GM23338 (cell line): ENCODE results near the gene CNPY3.

Experiments used
- CREB1 ChIP-seq: fragments of 250-450 bp; sonication (Bioruptor Pico); IDR thresholded peaks from 2 replicates; pipeline ENCODE4 v1.5.0; 2020; ENCODE audit warnings: low read depth, mild to moderate bottlenecking, moderate library complexity
- CTCF ChIP-seq, 2 experiments: fragments of 200-600 bp in 1 of 2; sonication (generic) in 1 of 2; conservative IDR thresholded peaks; 2 replicates each; pipeline versions ENCODE4 v1.5.1 to v1.6.1; 2016 to 2017; ENCODE audit warnings: antibody characterized with exemption in 2 of 2, low read depth in 2 of 2, mild to moderate bottlenecking in 2 of 2, moderate library complexity in 1 of 2
- ETS1 ChIP-seq: IDR thresholded peaks from 2 replicates; pipeline ENCODE4 v1.6.1; 2016; ENCODE audit warnings: antibody characterized with exemption
- EZH2 ChIP-seq: fragments of 200-600 bp; sonication (generic); IDR thresholded peaks from one replicate; pipeline ENCODE4 v1.8.0; 2017; ENCODE audit warnings: antibody characterized with exemption, mild to moderate bottlenecking, low read depth; ENCODE audit not compliant: unreplicated experiment
- EZH2phosphoT487 ChIP-seq: fragments of 200-600 bp; sonication (generic); IDR thresholded peaks from one replicate; pipeline ENCODE4 v1.8.1; 2018; ENCODE audit warnings: antibody characterized with exemption; ENCODE audit not compliant: unreplicated experiment
- JUNB ChIP-seq: IDR thresholded peaks from one replicate; pipeline ENCODE4 v1.6.1; 2016; ENCODE audit warnings: antibody characterized with exemption; ENCODE audit not compliant: unreplicated experiment
- POLR2AphosphoS5 ChIP-seq: IDR thresholded peaks from 2 replicates; pipeline ENCODE4 v1.6.1; 2016; ENCODE audit warnings: antibody characterized with exemption, low read depth
- REST ChIP-seq: IDR thresholded peaks from one replicate; pipeline ENCODE4 v1.6.1; 2018; ENCODE audit warnings: antibody characterized with exemption; ENCODE audit not compliant: unreplicated experiment
- ZNF331 ChIP-seq: fragments of 250-450 bp; sonication (Bioruptor Pico); IDR thresholded peaks from 2 replicates; pipeline ENCODE4 v1.5.0; 2020; ENCODE audit warnings: low read depth, mild to moderate bottlenecking, moderate library complexity

GRCh38 chr6:42962096-42962495 lies 32.8 kb downstream of the CNPY3 start:
- TF ChIP-seq CTCF (conservative IDR thresholded peaks at IDR 0.05; ENCODE audit: low read depth in 2 of 2), result no peak
- TF ChIP-seq EZH2, result no peak
- TF ChIP-seq REST, result no peak
- TF ChIP-seq CREB1 (CRISPR knock-in tag), result no peak
- TF ChIP-seq EZH2phosphoT487, result no peak
- TF ChIP-seq POLR2AphosphoS5, result no peak
- TF ChIP-seq ETS1, result no peak
- no peak for TF ChIP-seq JUNB
- no peak for TF ChIP-seq ZNF331 (CRISPR knock-in tag)
